ENCODE results near the gene MMP11. TPM values are rescaled to one million over a fixed set of nuclear protein-coding genes. Genes with fewer than 3 reads are reported as not detected.

MMP11 gene
- total and polyA plus RNA-seq, 2 of the 13 experiments (the other 11 are each of a cell fraction or from before 2014, with no cell fraction given), result 8.9 to 28.6 TPM

- TF ChIP-seq ZNF232 (CRISPR knock-in tag; IDR thresholded peaks at IDR 0.05; ENCODE audit: borderline replicate concordance) (0 out of 2 replicates have a peak, but pooled peaks have one; percentile 17), HNRNPH1 (optimal IDR thresholded peaks at IDR 0.05; ENCODE audit: low read depth, low read length) (no peak), KDM3A (CRISPR knock-in tag; IDR thresholded peaks at IDR 0.05; ENCODE audit: low read depth) (no peak), TSC22D2 (CRISPR knock-in tag; IDR thresholded peaks at IDR 0.05; ENCODE audit: borderline replicate concordance) (0 out of 2 replicates have a peak, but pooled peaks have one; percentile 5), ETV5 (CRISPR knock-in tag; IDR thresholded peaks at IDR 0.05; ENCODE audit: borderline replicate concordance) (0 out of 2 replicates have a peak, but pooled peaks have one; percentile 21), ZNF292 (CRISPR knock-in tag; IDR thresholded peaks at IDR 0.05; ENCODE audit: borderline replicate concordance, low read depth) (no peak), EED (CRISPR knock-in tag; IDR thresholded peaks at IDR 0.05) (no peak), ZNF274 (CRISPR knock-in tag; IDR thresholded peaks at IDR 0.05) (0 out of 2 replicates have a peak, but pooled peaks have one; percentile 39), PRMT3 (CRISPR knock-in tag; IDR thresholded peaks at IDR 0.05; ENCODE audit: borderline replicate concordance, low read depth) (no peak), ZNF343 (CRISPR knock-in tag; IDR thresholded peaks at IDR 0.05) (no peak), TP53 (CRISPR knock-in tag; conservative IDR thresholded peaks at IDR 0.05) (no peak), ZNF839 (CRISPR knock-in tag; IDR thresholded peaks at IDR 0.05; ENCODE audit: borderline replicate concordance) (no peak), CTCF (CRISPR knock-in tag; IDR thresholded peaks at IDR 0.05) (no peak), ERF (CRISPR knock-in tag; IDR thresholded peaks at IDR 0.05) (0 out of 2 replicates have a peak, but pooled peaks have one; percentile 5), CCAR2 (optimal IDR thresholded peaks at IDR 0.05; ENCODE audit: low read depth, low read length) (no peak), ZNF235 (CRISPR knock-in tag; IDR thresholded peaks at IDR 0.05; ENCODE audit: borderline replicate concordance) (no peak), EHMT2 (IDR thresholded peaks at IDR 0.05; ENCODE audit: borderline replicate concordance, low read depth, low read length) (no peak), TOPORS (CRISPR knock-in tag; IDR thresholded peaks at IDR 0.05) (peak; percentile 45; the same call in 1 of the 2 replicates), BCL6 (CRISPR knock-in tag; IDR thresholded peaks at IDR 0.05) (no peak), KDM2A (CRISPR knock-in tag; IDR thresholded peaks at IDR 0.05; ENCODE audit: borderline replicate concordance, low read depth) (0 out of 2 replicates have a peak, but pooled peaks have one; percentile 23)
- TF ChIP-seq, protein P1, sequence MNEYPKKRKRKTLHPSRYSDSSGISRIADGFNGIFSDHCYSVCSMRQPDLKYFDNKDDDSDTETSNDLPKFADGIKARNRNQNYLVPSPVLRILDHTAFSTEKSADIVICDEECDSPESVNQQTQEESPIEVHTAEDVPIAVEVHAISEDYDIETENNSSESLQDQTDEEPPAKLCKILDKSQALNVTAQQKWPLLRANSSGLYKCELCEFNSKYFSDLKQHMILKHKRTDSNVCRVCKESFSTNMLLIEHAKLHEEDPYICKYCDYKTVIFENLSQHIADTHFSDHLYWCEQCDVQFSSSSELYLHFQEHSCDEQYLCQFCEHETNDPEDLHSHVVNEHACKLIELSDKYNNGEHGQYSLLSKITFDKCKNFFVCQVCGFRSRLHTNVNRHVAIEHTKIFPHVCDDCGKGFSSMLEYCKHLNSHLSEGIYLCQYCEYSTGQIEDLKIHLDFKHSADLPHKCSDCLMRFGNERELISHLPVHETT (CRISPR knock-in tag; conservative IDR thresholded peaks at IDR 0.05), result no peak
- TF ChIP-seq, protein P2, sequence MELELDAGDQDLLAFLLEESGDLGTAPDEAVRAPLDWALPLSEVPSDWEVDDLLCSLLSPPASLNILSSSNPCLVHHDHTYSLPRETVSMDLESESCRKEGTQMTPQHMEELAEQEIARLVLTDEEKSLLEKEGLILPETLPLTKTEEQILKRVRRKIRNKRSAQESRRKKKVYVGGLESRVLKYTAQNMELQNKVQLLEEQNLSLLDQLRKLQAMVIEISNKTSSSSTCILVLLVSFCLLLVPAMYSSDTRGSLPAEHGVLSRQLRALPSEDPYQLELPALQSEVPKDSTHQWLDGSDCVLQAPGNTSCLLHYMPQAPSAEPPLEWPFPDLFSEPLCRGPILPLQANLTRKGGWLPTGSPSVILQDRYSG (CRISPR knock-in tag; IDR thresholded peaks at IDR 0.05), result no peak
- TF ChIP-seq, protein P3, sequence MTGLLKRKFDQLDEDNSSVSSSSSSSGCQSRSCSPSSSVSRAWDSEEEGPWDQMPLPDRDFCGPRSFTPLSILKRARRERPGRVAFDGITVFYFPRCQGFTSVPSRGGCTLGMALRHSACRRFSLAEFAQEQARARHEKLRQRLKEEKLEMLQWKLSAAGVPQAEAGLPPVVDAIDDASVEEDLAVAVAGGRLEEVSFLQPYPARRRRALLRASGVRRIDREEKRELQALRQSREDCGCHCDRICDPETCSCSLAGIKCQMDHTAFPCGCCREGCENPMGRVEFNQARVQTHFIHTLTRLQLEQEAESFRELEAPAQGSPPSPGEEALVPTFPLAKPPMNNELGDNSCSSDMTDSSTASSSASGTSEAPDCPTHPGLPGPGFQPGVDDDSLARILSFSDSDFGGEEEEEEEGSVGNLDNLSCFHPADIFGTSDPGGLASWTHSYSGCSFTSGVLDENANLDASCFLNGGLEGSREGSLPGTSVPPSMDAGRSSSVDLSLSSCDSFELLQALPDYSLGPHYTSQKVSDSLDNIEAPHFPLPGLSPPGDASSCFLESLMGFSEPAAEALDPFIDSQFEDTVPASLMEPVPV (CRISPR knock-in tag; IDR thresholded peaks at IDR 0.05), result no peak; the same call in 1 of the 2 replicates
Observed at GRCh38 chr22:23783265-23784150, 10.9 kb downstream of the MMP11 start (continued).
